ENCODE results near the gene ZDHHC20. TPM values are rescaled to one million over a fixed set of nuclear protein-coding genes. Genes with fewer than 3 reads are reported as not detected.

Gene ZDHHC20
- total and polyA plus RNA-seq, 10 of the 15 experiments (the other 5 are each of a cell fraction or from before 2014, with no cell fraction given): 8.6 to 57.8 (median 41.7) TPM

GRCh38 chr13:21355304-21355703 is 103.8 kb downstream of the ZDHHC20 start (continued):
- TF ChIP-seq MLLT1 (IDR thresholded peaks at IDR 0.05) (no peak), CBFB (IDR thresholded peaks at IDR 0.05; ENCODE audit: low read depth) (no peak), MYB (IDR thresholded peaks at IDR 0.05; ENCODE audit: borderline replicate concordance, low read depth, low read length) (no peak), PKNOX1 (IDR thresholded peaks at IDR 0.05) (no peak), ZZZ3 (IDR thresholded peaks at IDR 0.05; ENCODE audit: control insufficient read depth, insufficient read length, low read depth) (no peak)

- H3K79me2 ChIP-seq (ENCODE audit: control insufficient read depth, insufficient read depth, low read length): no peaks in the 10 kb centered on the region
- intact Hi-C loops (cut with micrococcal nuclease; ENCODE audit: unreplicated experiment) (no loop called here), in situ Hi-C loops (cut with MboI) (no loop called here)
- H3K27me3 ChIP-seq (replicated peaks in 1 of 2; ENCODE audit: control insufficient read depth in 2 of 2, insufficient read depth in 2 of 2, low read length in 1 of 2): no peaks in the 10 kb centered on the region
- DNase-seq (ENCODE audit: low read depth, low spot score) (no peak), FAIRE-seq (no peak), ATAC-seq (no peak)
- ChIA-PET POLR2A (no interaction called here), RAD21 (ENCODE audit: unreplicated experiment) (no interaction called here), SMC1A (ENCODE audit: uncharacterized antibody, unreplicated experiment) (no interaction called here), CTCF (no interaction called here)
- 69% methylated on average over 13 of the region's 13 CpGs for WGBS (ENCODE audit: insufficient coverage, insufficient replicate concordance, low lambda C conversion rate, missing lambda C conversion rate)
- H4K20me1 ChIP-seq (ENCODE audit: control insufficient read depth, insufficient read depth): no peaks in the 10 kb centered on the region
- H3K4me3 ChIP-seq: no peak overlapping the region
- H3K9ac ChIP-seq (ENCODE audit: control insufficient read depth, insufficient read depth, low read length): no peak overlapping the region
- no peaks in the 10 kb centered on the region for H3K9me3 ChIP-seq (replicated peaks; ENCODE audit: control insufficient read depth, insufficient read depth, low read length)
- H3K36me3 ChIP-seq (ENCODE audit: control insufficient read depth in 2 of 2, insufficient read depth in 2 of 2, low read length in 1 of 2): no peaks in the 10 kb centered on the region
- H2AFZ ChIP-seq (ENCODE audit: control insufficient read depth, low read depth, low read length): no peak overlapping the region
- H3K27ac ChIP-seq (ENCODE audit: control insufficient read depth, insufficient read depth): no peak overlapping the region
- no TSS peak for BruUV-seq (replicated peaks)
- no peak overlapping the region for H3K4me2 ChIP-seq (ENCODE audit: control insufficient read depth, insufficient read depth)
- H3K4me1 ChIP-seq (ENCODE audit: control insufficient read depth, insufficient read depth, low read length): no peaks in the 10 kb centered on the region
- TF ChIP-seq RCOR1 (conservative IDR thresholded peaks at IDR 0.05; ENCODE audit: low read depth, low read length) (no peak), KLF5 (IDR thresholded peaks at IDR 0.05; ENCODE audit: partially characterized antibody) (no peak), FOXK2 (IDR thresholded peaks at IDR 0.05) (no peak), MTA3 (IDR thresholded peaks at IDR 0.05; ENCODE audit: borderline replicate concordance, low read length) (no peak), NFYB (IDR thresholded peaks at IDR 0.05; ENCODE audit: insufficient read depth, low read depth, low read length) (no peak), BRCA1 (IDR thresholded peaks at IDR 0.05; ENCODE audit: low read depth, low read length) (no peak), LARP7 (IDR thresholded peaks at IDR 0.05) (no peak), MTA2 (IDR thresholded peaks at IDR 0.05; ENCODE audit: low read depth) (no peak), HSF1 (IDR thresholded peaks at IDR 0.05; ENCODE audit: low read depth, low read length) (no peak), NR2C1 (IDR thresholded peaks at IDR 0.05) (no peak), CHD2 (IDR thresholded peaks at IDR 0.05; ENCODE audit: borderline replicate concordance, low read depth, low read length) (no peak), RELA (IDR thresholded peaks at IDR 0.05; ENCODE audit: borderline replicate concordance, partially characterized antibody) (no peak), ATF2 (IDR thresholded peaks at IDR 0.05; ENCODE audit: low read length) (no peak), SMAD1 (IDR thresholded peaks at IDR 0.05; ENCODE audit: low read depth, partially characterized antibody) (no peak), STAT3 (IDR thresholded peaks at IDR 0.05; ENCODE audit: low read depth, low read length) (no peak), IKZF2 (IDR thresholded peaks at IDR 0.05) (no peak), ATF7 (IDR thresholded peaks at IDR 0.05; ENCODE audit: low read depth) (no peak)
These were observed 104.4 kb downstream of the ZDHHC20 start for GRCh38 chr13:21354721-21355120.
